ENCODE results near the gene CRYZL1. TPM values are rescaled to one million over a fixed set of nuclear protein-coding genes. Genes with fewer than 3 reads are reported as not detected.

The CRYZL1 gene
- total RNA-seq, 1 donor from 2014 or later = 18.7 TPM

DNA sequence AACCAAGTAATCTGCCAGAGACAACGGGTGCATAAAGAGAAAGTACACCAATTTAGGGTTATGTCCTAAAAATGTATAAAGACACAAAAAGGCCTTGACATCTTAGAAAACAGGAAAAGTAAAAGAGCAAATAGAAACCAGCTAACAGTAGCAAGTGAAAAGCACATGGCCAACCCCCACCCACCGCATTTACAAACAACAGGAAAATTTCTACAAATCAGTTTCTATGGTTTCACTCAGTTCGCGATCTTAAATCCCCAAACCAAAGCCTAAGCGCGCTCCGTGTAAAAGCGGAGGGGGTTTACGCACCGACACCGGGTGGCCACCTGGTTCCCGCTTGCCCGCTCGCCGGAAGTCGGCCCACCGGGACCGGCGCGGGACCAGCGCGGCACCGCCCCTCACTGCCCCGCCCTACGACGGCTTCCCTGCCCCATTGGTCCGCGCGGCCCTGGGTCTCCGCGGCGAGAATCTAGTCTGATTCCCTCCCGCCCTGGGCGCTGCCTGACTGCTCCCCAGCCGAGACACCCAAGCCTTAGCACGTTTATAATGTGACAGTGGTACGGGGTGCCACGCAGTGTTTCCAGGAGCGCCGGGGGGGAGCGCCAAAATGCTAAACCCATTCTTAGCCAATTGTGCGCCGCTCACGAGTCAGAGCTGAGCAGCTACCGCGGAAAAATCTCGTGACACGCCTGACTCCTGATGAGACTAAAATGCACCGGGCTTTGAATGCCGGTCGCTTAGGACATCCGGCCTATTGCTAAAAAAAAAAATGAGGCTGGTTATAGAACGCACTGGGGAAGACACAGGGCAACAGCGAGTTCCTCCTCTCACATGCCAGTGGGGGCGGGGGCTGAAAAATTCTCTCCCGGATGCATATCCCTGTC is 99.5 kb downstream of the CRYZL1 start, which contains the start of gene GART:
Gene GART (minus strand): TSS at position 362 of the 884 bp plus-strand sequence. CDS start 2,802 bp downstream, outside the sequence.
- DNase-seq (ENCODE audit: low read depth in 2 of 2) = peak; percentile 81 to 87

- DNase-seq (ENCODE audit: low read depth in 2 of 2) = peak; percentile 32 to 34
Observed at GRCh38 chr21:33541105-33541711, 100.3 kb downstream of the CRYZL1 start.

- DNase-seq (ENCODE audit: low read depth in 2 of 2) = no peak
Observed at GRCh38 chr21:33540711-33541104, 100.8 kb downstream of the CRYZL1 start.

- DNase-seq (ENCODE audit: low read depth in 2 of 2) = no peak
Observed at GRCh38 chr21:33539616-33540015, 101.9 kb downstream of the CRYZL1 start.

Other genes with a start within 250 kb of the CRYZL1 start
- 36.2 and 48.8 TPM in 2 replicates for gene IFNGR2, start 238.3 kb downstream of the CRYZL1 start, total RNA-seq
- 13.7 and 23.4 TPM in 2 replicates for gene TMEM50B, start 161.8 kb downstream of the CRYZL1 start, total RNA-seq
- gene DNAJC28, start 150.0 kb downstream of the CRYZL1 start, total RNA-seq = 0.99 and 1.1 TPM in 2 replicates
- gene GART, start 99.6 kb downstream of the CRYZL1 start, total RNA-seq = 42.5 and 45.2 TPM in 2 replicates
- gene SON, start 98.7 kb downstream of the CRYZL1 start, total RNA-seq = 75.4 and 88.3 TPM in 2 replicates
- 6.5 and 8.9 TPM in 2 replicates for gene DONSON, start 53.1 kb downstream of the CRYZL1 start, total RNA-seq
- 35.3 and 40.5 TPM in 2 replicates for gene ITSN1, start 760 bp upstream of the CRYZL1 start, total RNA-seq